Activated CD8-positive, alpha-beta memory T cell treated with anti-CD3 and anti-CD28 coated beads, Interleukin-2, amount 50 U/mL, for 48 hours (primary cell): Measurements from ENCODE around the gene DPY30.
A peak's percentile ranks its signal among the peaks of the same experiment; 100 is the strongest.
"Not testable (repeated sequence)": the region's sequence is repeated elsewhere in the genome, so short reads cannot be mapped to it uniquely, and the experiment has no call there.

ENCODE experiments used
- DNase-seq: peaks from one replicate; pipeline ENCODE4 v3.0.0-alpha.2; 2020

DPY30 gene

DNA sequence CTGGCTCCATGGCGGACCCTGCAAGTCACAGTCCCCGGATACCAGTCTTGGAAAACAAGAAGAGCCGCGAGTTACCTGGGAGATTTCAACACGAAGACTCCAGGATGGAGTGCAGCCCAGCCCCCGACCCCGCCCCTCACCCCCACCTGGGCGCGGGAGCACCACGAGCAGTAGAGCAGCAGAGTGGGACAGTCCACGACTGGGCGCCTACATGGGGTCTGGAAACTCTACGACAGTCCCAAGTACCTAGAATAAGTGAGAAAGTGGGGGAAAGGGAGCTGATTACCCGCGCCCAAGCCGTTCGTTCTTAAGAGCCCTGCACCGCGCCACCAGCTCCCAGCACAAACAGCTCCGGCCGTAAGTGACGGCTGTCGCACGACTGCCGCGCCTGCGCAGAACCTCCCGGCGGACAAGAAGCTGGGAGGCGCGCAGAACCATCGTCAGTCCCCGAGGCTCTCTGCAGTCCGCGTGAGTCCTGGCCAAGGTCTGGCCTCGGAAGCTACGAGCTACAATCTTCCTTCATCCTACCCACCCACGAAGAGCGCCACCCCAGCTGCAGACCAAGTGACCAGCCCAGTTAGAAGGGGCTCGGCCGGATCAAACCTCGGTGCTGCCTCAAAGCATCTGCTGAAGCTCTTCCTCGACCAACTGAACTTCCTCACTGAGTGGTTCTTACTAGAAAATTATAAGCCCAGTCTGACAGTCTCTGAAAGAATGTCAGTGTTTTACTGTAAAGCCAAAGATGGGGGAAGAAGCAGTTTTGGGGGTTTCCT, at the start of gene DPY30:
Gene DPY30 (minus strand): TSS at position 359 of the 773 bp plus-strand sequence. CDS start 349 bp downstream, at position 10.
- DNase-seq, result peak; percentile 95

DNA sequence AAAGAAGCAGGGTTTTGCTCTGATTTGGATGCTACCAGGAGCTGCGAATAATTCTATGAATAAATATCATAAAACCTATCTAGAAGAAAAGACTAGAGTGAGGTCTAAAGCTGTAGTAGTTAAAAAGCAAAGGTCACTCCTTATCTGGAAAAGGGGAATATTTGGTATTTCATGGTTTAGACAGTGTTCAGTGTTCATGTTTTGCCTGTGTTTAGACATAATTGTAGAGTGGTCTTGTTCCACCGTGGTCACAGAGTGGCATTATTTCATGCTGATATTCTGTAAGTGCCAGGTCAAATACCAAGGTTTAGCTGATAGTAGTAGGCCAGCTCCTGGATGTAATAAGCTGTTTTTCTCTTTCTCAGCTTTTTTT, 34.5 kb upstream of the DPY30 start:
- no peak for DNase-seq

DNA sequence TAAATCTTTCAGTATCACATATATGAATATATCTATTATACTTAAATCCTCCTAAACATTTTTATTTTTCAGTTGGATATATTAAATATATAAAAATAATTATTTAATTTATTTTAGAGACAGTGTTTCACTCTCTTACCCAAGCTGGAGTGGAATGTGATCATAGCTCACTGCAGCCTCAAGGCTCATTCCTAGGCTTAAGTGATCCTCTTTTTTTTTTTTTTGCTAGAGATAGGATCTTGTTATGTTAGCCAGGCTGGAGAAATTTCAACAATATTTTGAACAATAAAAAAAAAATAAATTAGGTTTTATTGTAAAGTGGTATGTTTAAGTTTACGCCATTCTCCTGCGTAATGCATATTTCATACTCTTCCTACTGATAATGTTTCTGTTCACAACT, 27.9 kb upstream of the DPY30 start:
- no peak for DNase-seq

DNA sequence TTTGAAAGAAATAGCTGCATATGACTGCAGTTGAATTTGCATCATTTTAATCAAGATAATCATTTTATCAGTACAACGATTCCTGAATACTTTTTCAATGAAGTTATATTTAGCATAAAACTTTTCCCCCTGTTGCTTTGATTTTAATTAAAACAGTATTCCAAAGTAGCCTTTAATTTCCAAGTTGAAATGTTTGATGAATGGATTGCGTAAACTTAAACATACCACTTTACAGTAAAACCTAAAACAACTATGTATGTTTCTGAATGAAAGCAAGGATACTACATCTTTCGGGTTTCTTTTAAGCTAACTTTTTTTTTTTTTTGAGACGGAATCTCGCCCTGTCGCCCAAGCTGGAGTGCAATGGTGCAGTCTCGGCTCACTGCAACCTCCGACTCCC, 25.1 kb upstream of the DPY30 start:
- DNase-seq, result no peak

DNA sequence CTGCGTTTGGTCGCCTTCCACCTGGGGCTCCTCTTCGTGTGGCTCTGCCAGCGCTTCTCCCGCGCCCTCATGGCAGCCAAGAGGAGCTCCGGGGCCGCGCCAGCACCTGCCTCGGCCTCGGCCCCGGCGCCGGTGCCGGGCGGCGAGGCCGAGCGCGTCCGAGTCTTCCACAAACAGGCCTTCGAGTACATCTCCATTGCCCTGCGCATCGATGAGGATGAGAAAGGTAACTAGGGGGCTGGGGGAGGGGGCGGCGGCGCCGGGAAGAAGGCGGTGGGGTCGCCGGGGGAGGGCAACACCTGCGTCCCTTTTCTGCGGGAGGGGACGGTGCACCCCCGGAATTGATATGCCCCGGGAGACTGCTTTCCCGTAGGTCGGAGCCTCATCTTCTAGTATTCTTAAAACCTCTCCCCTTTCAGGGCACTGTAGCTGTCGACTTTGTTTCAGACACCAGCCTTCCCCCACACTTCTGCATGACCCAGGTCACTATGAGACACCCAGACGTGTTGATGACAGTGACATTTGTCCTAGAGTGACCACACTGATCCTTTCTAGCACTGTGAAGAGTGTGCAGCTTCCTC, 24.5 kb upstream of the DPY30 start:
- DNase-seq, result peak; percentile 59

DNA sequence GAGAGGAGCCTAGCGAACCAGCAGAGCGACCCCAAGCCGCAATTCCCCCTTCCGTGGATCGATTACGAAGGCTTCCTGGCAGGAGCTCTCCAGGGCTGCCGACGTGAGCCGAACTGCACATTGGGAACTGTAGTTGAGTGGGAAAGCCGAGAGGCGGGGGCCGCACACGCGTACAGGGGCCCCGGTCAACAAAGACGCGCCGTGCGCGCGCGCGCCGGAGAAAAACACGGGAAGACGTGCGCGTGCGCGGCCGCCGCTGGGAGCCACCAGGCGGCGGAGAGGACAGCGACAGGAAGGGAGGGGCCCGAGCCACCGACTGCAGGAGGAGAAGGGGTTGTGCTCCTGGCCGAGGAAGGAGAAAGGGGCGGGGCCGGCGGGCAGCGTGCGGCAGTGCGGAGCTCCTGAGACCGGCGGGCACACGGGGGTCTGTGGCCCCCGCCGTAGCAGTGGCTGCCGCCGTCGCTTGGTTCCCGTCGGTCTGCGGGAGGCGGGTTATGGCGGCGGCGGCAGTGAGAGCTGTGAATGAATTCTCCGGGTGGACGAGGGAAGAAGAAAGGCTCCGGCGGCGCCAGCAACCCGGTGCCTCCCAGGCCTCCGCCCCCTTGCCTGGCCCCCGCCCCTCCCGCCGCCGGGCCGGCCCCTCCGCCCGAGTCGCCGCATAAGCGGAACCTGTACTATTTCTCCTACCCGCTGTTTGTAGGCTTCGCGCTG, 23.9 kb upstream of the DPY30 start, which contains the start of gene SPAST:
Gene SPAST (plus strand): TSS at position 247 of the 711 bp plus-strand sequence. CDS start 276 bp downstream, at position 523.
- DNase-seq, result peak; percentile 98

DNA sequence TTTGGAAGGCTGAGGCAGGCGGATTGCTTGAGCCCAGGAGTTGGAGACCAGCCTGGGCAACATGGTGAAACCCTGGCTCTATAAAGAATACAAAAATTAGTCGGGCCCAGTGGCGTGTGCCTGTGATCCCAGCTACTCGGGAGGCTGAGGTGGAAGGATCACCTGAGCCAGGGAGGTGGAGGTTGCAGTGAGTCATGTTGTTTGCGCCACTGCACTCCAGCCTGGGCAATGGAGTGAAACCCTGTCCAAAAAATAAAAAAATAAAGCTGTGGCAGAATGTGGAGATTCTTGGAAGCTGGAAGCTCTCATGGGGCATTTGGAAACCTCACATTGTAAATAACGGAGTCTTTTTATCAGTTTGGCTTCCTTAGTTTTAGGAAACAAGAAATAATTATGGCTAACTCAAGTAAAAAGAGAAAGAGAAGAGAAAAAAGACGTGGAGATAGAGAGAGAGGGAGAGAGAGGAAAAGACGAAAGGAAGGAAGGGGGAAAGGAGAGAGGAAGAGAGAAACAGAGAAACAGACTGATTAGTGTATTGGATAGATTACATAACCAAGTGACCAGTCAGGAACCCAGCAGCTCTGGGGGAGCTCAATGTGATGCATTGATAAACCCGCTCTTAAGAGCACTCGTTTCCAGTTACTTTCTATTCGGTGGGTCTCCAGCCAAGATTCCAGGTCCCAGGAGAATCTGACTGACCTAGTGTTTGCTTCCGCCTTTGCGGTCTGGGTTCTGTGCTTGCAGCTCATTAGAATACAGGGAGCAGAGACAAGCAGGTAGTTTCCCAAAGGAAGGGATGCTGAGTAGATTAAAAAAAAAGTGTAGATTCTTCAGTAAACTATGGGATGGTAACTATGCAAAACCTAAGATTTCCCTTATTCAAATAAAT, 22.6 kb upstream of the DPY30 start:
- DNase-seq, result no peak

DNA sequence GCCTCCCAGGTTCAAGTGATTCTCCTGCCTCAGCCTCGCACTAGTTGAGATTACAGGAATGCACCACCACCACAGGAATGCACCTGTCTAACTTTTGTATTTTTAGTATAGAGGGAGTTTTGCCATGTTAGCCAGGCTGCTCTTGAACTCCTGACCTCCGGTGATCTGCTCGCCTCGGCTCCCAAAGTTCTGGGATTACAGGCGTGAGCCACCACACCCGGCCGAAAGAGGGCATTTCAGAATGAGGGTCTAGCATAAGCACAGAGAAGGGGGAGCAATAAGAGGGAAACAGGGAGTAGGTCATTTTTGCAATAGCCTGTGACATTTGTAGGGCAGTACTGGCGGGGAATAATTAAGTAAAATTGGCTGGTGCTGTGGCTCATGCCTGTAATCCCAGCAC, 21.8 kb upstream of the DPY30 start:
- DNase-seq, result no peak

DNA sequence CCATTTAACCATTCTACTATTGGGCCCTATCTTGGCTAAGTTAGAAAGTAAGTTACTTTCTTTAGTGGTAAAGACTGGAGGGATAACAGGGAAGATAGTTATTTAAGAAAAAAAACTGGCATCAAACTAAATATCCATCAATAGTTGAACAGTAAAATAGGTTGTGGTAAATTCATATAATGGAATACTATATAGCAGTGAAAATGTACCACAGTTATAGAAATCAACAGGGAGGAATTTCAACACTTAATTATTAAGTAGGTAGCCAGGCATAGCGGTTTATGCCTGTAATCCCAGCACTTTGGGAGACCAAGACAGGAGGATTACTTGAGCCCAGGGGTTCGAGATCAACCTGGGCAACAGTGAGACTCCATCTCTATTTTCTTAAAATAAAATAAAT, 20.7 kb upstream of the DPY30 start:
- DNase-seq, result no peak

DNA sequence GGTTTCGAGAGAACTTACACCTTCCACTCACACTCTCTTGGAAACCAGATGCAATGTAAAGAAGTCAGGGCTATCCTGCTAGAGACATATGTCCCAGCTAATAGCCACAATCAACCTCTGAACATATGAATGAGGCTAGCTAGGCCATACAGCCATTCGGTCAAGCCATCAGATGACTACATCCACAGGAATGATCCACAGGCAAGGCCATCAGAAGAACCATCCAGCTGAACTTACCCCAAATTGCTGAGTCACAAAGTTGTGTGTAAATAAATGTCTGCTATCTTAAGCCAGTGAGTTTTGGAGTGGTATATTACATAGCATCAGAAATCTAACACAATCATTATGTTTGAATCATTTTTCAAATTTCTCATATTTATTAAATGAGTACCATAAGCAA, 18.5 kb upstream of the DPY30 start:
- no peak for DNase-seq

DNA sequence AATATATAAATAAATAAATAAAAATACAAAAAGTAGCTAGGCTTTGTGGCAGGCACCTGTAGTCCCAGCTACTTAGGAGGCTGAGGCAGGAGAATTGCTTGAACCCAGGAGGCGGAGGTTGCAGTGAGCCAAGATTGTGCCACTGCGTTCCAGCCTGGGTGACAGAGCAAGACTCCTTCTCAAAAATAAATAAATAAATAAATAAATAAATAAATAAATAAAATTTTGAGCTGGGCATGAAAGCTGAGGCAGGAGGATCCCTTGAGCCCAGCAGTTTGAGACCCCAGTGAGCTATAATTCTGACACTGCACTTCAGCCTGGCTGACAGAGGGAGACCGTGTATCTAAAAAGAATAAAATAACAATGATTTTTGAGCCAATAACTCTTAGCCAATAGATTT, 15.0 kb upstream of the DPY30 start:
- not testable (repeated sequence) for DNase-seq

DNA sequence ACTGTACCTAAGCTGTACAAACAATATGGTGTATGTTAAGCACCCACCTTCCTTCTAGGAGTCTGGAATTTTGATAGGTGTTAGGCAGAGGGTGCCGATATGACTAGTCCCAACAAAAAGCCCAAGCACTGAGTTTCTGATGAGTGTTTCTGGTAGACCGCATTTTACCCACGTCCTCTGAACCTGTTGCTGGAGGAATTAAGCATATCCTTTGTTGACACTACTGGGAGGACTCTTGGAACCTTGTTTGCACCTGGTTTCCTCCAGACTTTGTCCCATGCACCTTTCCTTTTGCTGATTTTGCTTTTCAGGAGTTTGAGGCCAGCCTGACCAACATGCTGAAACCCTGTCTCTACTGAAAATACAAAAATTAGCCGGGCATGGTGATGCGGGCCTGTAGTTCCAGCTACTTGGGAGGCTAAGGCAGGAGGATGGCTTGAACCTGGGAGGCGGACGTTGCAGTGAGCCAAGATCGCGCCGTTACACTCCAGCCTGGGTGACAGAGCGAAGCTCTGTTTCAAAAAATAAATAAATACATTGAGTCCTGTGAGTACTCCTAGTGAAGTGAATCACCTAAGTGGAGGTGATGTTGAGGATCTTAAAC, 12.3 kb upstream of the DPY30 start:
- DNase-seq, result no peak

DNA sequence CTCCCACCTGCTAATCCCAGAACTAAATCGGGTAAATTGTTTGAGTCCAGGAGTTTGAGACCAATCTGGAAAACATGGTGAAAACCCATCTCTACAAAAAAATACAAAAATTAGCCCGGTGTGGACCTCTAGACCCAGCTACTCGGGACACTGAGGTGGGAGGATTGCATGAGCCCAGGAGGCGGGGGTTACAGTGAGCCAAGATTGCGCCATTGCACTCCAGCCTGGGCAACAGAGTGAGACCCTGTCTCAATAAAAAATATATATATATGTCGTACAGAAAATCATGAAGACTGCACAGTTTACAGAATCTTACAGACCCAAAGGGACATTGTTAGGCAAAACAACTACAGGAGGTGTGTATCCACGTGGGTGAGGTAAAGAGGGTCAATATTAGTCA, 4.0 kb upstream of the DPY30 start:
- no peak for DNase-seq

DNA sequence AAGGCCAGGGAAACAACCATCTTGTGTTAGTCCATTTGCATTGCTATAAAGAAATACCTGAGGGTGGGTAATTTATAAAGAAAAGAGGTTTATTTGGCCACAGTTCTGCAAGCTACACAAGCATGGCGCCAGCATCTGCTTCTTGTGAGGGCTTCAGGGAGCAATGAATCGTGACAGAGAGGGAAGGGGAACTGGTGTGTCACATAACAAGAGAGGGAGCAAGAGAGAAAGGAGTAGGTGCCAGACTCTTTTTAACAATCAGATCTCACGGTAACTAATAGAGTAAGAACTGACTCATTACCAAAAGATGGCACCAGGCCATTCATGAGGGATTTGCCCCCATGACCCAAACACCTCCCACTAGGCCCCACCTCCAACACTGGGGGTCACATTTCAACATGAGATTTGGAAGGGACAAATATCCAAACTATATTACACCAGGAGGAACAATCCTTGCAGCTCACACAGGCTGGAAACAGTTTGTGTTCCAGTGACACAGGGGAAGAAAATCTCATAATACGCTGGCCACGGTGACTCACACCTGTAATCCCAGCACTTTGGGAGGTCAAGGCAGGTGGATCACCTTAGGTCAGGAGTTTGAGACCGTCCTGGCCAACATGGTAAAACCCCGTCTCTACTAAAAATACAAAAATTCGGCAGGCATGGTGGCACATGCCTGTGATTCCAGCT, 5.3 kb downstream of the DPY30 start:
- not testable (repeated sequence) for DNase-seq

DNA sequence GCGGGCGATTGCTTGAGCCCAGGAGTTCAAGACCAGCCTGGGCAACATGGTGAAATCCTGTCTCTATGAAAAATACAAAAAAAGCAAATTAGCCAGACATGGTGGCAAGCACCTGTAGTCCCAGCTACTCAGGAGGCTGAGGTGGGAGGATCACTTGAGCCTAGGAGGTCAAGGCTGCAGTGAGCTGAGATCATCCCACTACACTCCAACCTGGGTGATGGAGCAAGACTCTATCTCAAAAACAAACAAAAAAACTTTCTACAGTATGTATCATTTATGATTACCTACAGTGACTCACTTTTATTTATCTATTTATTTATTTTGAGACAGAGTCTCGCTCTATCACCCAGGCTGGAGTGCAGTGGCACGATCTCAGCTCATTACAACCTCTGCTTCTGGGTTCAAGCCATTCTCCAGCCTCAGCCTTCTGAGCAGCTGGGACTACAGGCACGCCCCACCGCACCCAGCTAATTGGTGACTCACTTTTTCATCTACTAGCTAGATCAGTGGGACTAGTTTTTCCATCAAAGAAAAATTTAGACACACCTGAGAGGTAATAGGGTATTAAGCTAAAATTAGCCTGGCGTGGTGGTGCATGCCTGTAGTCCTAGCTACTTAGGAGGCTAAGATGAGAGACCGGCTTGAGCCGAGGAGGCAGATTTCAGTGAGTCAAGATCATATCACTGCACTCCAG, 20.7 kb downstream of the DPY30 start:
- not testable (repeated sequence) for DNase-seq

DNA sequence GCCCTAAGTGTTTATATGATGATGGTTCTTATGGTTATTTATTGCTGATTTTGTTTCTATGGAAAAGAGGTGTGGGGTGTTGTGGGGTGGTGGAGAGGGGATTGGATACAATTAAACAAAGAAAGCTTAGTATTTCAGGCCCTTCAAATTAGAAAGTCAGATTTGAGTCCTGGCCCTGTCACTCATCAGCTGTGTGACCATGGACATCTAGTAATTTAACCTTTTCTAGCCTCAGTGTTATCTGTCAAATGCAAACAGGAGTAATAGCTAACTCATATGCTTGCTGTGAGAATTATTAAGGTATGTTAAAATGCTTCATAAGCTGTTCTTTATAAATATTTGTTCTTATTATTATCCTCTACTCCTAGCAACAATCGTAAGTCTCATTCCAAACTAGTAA, 26.7 kb downstream of the DPY30 start:
- no peak for DNase-seq

DNA sequence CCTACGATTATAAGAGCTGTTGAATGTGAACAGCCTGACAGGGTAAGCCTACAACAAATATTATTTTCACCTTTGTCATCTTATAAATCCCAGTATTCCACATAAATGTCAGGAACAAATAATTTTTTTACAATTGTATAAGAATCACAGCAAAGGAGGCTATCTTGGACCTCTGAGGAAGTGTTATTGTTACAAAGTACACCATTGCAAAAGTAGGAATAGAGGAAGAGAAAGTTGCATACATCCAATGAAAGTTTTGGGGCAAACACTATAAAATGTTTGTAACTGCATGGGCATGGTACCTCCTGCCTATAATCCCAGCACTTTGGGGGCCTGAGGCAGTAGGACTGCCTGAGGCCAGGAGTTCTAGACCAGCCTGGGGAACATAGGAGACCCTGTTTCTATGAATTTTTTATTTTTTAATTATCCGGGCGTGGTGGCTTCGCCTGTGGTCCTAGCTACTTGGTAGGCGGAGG, 28.1 kb downstream of the DPY30 start:
- DNase-seq, result no peak

DNA sequence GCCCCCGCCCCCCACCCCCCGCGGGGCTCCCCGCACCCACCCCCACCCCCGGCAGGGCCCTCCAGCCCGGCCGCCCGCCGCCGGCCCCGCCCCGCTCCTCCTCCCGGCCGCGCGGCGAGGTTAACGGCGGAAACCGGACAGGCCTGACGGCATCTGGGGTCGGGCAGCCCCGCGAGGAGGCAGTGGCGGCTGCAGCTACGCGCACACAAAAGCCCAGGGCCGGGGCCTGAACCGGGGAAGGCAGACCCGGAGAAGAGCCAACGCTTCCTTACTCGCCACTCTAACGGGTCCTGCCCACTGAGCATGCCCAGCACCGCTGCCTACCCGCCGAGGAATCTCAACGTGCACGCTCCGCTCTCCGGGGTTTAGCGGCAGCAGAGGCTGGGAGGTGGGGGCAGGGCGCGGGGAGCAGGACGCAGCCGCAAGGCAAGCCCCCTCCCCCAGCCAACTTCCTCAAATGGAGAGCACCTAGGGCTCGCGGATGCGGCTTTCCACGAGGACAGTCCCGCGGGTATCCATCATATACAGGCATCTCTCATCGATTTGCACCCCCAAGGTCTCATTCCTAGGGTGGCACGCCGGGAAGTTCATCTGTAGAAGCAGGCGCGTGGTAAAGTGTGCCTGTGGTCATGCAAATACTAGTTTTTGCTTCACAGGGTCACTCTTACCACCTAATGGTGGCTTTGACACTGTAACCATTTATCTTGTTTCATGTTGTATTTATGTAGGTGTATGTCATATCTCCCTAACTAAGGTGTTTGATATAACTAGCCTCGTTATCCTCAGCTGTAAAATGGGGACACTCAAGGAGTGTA, 28.7 kb downstream of the DPY30 start, which contains the start of gene MEMO1:
Gene MEMO1 (minus strand): TSS at position 339 of the 815 bp plus-strand sequence. CDS start 761 bp downstream, outside the sequence.
- peak; percentile 94 for DNase-seq

DNA sequence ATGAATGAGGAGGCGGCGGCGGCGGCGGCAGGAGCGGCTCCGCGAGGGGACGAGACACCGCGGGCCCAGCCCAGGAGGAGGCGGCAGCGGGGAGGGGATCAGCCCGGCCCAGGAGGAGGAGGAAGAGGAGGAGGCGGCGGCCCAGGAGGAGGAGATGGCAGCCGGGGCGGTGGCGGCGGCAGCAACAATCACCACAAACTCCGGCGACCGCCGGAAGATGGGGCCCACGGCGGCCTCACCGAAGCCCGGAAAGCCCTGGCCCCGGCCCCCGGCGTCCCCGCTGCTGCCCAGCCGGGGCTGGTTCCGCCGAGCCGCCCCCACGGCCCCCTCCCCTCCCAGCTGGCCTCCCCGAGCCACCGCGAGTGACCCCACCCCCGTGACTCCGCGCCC, 29.3 kb downstream of the DPY30 start:
- peak; percentile 80 for DNase-seq
